K562 (cell line): ENCODE results near the gene COL15A1. TPM values are rescaled to one million over a fixed set of nuclear protein-coding genes. Genes with fewer than 3 reads are reported as not detected.

Experiments
- BRD9 ChIP-seq: fragments of 450-650 bp; IDR thresholded peaks from 2 replicates; pipeline ENCODE4 v1.6.1; 2018; ENCODE audit warnings: low read depth; ENCODE audit not compliant: partially characterized antibody
- CAMTA2 ChIP-seq: fragments of 250-450 bp; sonication (Bioruptor Pico); conservative IDR thresholded peaks from 2 replicates; pipeline ENCODE4 v1.5.1; 2022
- FOXA3 ChIP-seq, 2 experiments: fragments of 450-650 bp in 1 of 2; sonication (generic) in 1 of 2; formaldehyde crosslinking; IDR thresholded peaks in 1 of 2; conservative IDR thresholded peaks in 1 of 2; 2 replicates each; pipeline versions ENCODE4 v1.4.0 to v1.8.0; 2020 to 2022; ENCODE audit warnings: mild to moderate bottlenecking in 2 of 2, missing genetic modification reagents in 1 of 2
- FOXO4 ChIP-seq: fragments of 450-650 bp; formaldehyde crosslinking; IDR thresholded peaks from 2 replicates; pipeline ENCODE4 v1.4.0; 2020; ENCODE audit warnings: mild to moderate bottlenecking, moderate library complexity
- HDAC3 ChIP-seq: fragments of 450-650 bp; IDR thresholded peaks from 2 replicates; pipeline ENCODE4 v1.6.1; 2018; ENCODE audit warnings: borderline replicate concordance, mild to moderate bottlenecking, moderate library complexity; ENCODE audit not compliant: partially characterized antibody
- HMG20B ChIP-seq: fragments of 250-450 bp; sonication (Bioruptor Pico); IDR thresholded peaks from 2 replicates; pipeline ENCODE4 v1.5.0; 2021; ENCODE audit warnings: mild to moderate bottlenecking
- KDM1A ChIP-seq, 2 experiments: fragments of 450-650 bp; IDR thresholded peaks; 2 replicates each; pipeline ENCODE4 v1.6.1; 2016; ENCODE audit warnings: mild to moderate bottlenecking in 2 of 2
- MAFK ChIP-seq: IDR thresholded peaks from 2 replicates; pipeline ENCODE4 v1.6.1; 2011; ENCODE audit warnings: low read length, improper control_type of control experiment
- NCOA6 ChIP-seq: fragments of 450-650 bp; IDR thresholded peaks from 2 replicates; pipeline ENCODE4 v1.6.1; 2017; ENCODE audit warnings: mild to moderate bottlenecking
- SAFB ChIP-seq: fragments of 200-400 bp; formaldehyde crosslinking; IDR thresholded peaks from 2 replicates; pipeline ENCODE4 v1.6.1; 2017; ENCODE audit warnings: low read depth, low read length, borderline replicate concordance
- TRIM25 ChIP-seq: fragments of 450-650 bp; IDR thresholded peaks from 2 replicates; pipeline ENCODE4 v1.7.0; 2016; ENCODE audit warnings: borderline replicate concordance
- UBTF ChIP-seq, 2 experiments: IDR thresholded peaks; 2 replicates each; pipeline ENCODE4 v1.6.1; 2012; ENCODE audit warnings: improper control_type of control experiment in 2 of 2, low read depth in 2 of 2, low read length in 2 of 2, borderline replicate concordance in 1 of 2
- ZBTB5 ChIP-seq: fragments of 450-650 bp; IDR thresholded peaks from 2 replicates; pipeline ENCODE4 v1.6.1; 2017; ENCODE audit warnings: antibody characterized with exemption
- ZFP30 ChIP-seq: fragments of 250-450 bp; sonication (Bioruptor Pico); IDR thresholded peaks from 2 replicates; pipeline ENCODE4 v1.8.0; 2022; ENCODE audit warnings: moderate library complexity, mild to moderate bottlenecking, inconsistent platforms, borderline replicate concordance
- ZNF143 ChIP-seq: sonication (generic); formaldehyde crosslinking; IDR thresholded peaks from 2 replicates; pipeline ENCODE4 v1.9.0; 2022; ENCODE audit warnings: mild to moderate bottlenecking, missing genetic modification reagents
- ZNF146 ChIP-seq: IDR thresholded peaks from one replicate; pipeline ENCODE4 v1.6.1; 2018; ENCODE audit warnings: missing compliant biosample characterization; ENCODE audit not compliant: unreplicated experiment
- ZNF175 ChIP-seq: fragments of 200-800 bp; sonication (Bioruptor generic); IDR thresholded peaks from 2 replicates; pipeline ENCODE4 v1.6.1; 2016; ENCODE audit warnings: low read depth, mild to moderate bottlenecking, missing genetic modification characterization, missing compliant biosample characterization
- polyA plus RNA-seq, 8 experiments: library from polyadenylated mRNA; depleted of rRNA in 4 of 8; stranded (reverse) in 5 of 8; unstranded in 3 of 8; fragments of >200 nt; fragmentation: Nextera tagmentation in 2 of 8; fragmentation: Illumina TruSeq in 1 of 8; extraction: Ambion mirVana in 2 of 8; extraction: Trizol in 1 of 8; gene quantifications; 2 replicates each; pipeline versions ENCODE4 v1.2.1 to v1.2.3, GENCODE V29; 2011 to 2014; ENCODE audit warnings: inconsistent platforms in 1 of 8, missing spikeins in 1 of 8
- total RNA-seq, 7 experiments: library from RNA; depleted of rRNA in 6 of 7; stranded (reverse); fragments of >200 nt in 6 of 7; fragmentation: Illumina TruSeq in 2 of 7; extraction: Trizol in 2 of 7; gene quantifications; 2 replicates each; pipeline versions ENCODE4 v1.2.1 to v1.2.3, GENCODE V29; 2011 to 2021; ENCODE audit warnings: low replicate concordance in 1 of 7

COL15A1 gene
- total and polyA plus RNA-seq, 9 of the 15 experiments (the other 6 are each of a cell fraction or from before 2014, with no cell fraction given), result 0.46 to 5.1 (median 2.6) TPM

GRCh38 chr9:99073985-99074901 is 130.5 kb downstream of the COL15A1 start (continued):
- TF ChIP-seq FOXO4 (CRISPR knock-in tag) (peak; percentile 82; the same call in 1 of the 2 replicates), NCOA6 (no peak), ZNF175 (CRISPR knock-in tag) (peak; percentile 96), SAFB (no peak), UBTF (IDR thresholded peaks at IDR 0.05; ENCODE audit: borderline replicate concordance in 1 of 2, low read depth in 2 of 2, low read length in 2 of 2) (no peak), FOXA3 (CRISPR knock-in tag; conservative IDR thresholded peaks at IDR 0.05 in 1 of 2, IDR thresholded peaks at IDR 0.05 in 1 of 2) (0 out of 4 replicates have a peak, but pooled peaks of 1 of the 2 experiments have one; percentile 42), TRIM25 (no peak), HMG20B (CRISPR knock-in tag) (peak; percentile 69; the same call in 1 of the 2 replicates), ZBTB5 (no peak), BRD9 (peak; percentile 61), ZFP30 (no peak), CAMTA2 (CRISPR knock-in tag) (peak; percentile 84; the same call in 1 of the 2 replicates), MAFK (no peak), KDM1A (IDR thresholded peaks at IDR 0.05) (no peak), HDAC3 (peak; percentile 54), ZNF143 (no peak), ZNF146 (CRISPR knock-in tag) (no peak)
